ENCODE data around the gene LITAF. TPM values are rescaled to one million over a fixed set of nuclear protein-coding genes. Genes with fewer than 3 reads are reported as not detected.

Gene LITAF
- total and polyA plus RNA-seq, 7 experiments from 2014 or later = 126 to 563 (median 264) TPM

DNA sequence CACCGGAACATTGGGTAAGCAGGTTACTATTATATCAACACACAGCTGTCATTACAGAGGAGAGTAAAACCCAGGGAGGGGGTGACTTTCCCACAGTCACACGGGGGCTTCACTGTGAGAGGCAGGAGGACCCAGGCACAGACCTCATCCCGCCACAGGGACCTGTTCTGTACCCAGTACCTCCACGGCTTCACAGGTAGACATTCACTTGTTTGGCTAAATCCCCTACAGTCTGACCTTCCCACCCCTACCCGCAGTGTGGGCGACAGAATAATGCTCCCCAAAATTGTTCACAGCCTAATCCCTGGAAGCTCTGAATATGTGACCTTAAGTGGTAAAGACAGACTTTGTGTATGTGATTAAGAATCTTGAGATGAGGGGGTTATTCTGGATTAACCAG, 16.5 kb downstream of the LITAF start:
- H3K9me3 Mint-ChIP-seq = peaks cover 0 to 3% (median 0%) of the 10 kb centered on the region in 11 donors
- peaks cover 5 to 37% (median 28%) of the 10 kb centered on the region in 5 donors for H3K36me3 Mint-ChIP-seq
- H3K36me3 ChIP-seq (ENCODE audit: control insufficient read depth in 2 of 3, insufficient read depth in 3 of 3, low read length in 3 of 3) = peaks cover 0 to 49% (median 5%) of the 10 kb centered on the region in 3 experiments
- H3K27ac ChIP-seq (ENCODE audit: low read depth, low read length) = peak overlapping the region; percentile 72
- DNase-seq (no peak), ATAC-seq (no peak)
- H3K27me3 ChIP-seq (ENCODE audit: control insufficient read depth in 2 of 2, insufficient read depth in 2 of 2, low read length in 2 of 2) = no peaks in the 10 kb centered on the region
- POLR2A ChIA-PET = interaction anchor here (0.6 to 1.1 kb wide), 3 partner anchors 13 to 71 kb away, joined by 3 read pairs; no protein-coding TSS in a partner anchor
- no peak overlapping the region for H3K4me3 ChIP-seq (ENCODE audit: low read length)
- peak overlapping the region in 8 of 9 donors; percentile 77 to 100 (median 98) for H3K27ac Mint-ChIP-seq
- CTCF ChIA-PET = interaction anchor here (0.5 kb wide), 1 partner anchor 135 kb away, joined by 3 read pairs; no protein-coding TSS in a partner anchor
- no peaks in the 10 kb centered on the region for H3K9me3 ChIP-seq (ENCODE audit: control insufficient read depth in 2 of 3, low read length in 3 of 3)
- no peaks in the 10 kb centered on the region for H3K27me3 Mint-ChIP-seq
- H3K4me3 Mint-ChIP-seq = peak overlapping the region in 5 of 10 donors; percentile 7 to 74 (median 33)
- H3K4me1 ChIP-seq (ENCODE audit: control insufficient read depth in 2 of 2, insufficient read depth in 2 of 2, low read length in 2 of 2) = peaks cover 33 to 60% of the 10 kb centered on the region in 2 donors
- H3K4me1 Mint-ChIP-seq = peaks cover 44 to 97% (median 76%) of the 10 kb centered on the region in 7 donors
- intact Hi-C loops (cut with micrococcal nuclease) = no loop called here

GRCh38 chr16:11566398-11566797, 20.3 kb downstream of the LITAF start:
- Histone ChIP-seq H3K4me3 (ENCODE audit: low read length) (no peak overlapping the region), H3K4me1 (ENCODE audit: control insufficient read depth in 2 of 2, insufficient read depth in 2 of 2, low read length in 2 of 2) (peaks cover 24 to 49% of the 10 kb centered on the region in 2 donors), H3K9me3 (ENCODE audit: control insufficient read depth in 2 of 3, low read length in 3 of 3) (no peaks in the 10 kb centered on the region), H3K27me3 (ENCODE audit: control insufficient read depth in 2 of 2, insufficient read depth in 2 of 2, low read length in 2 of 2) (no peaks in the 10 kb centered on the region), H3K27ac (ENCODE audit: low read depth, low read length) (peak overlapping the region; percentile 60), H3K36me3 (ENCODE audit: control insufficient read depth in 2 of 3, insufficient read depth in 3 of 3, low read length in 3 of 3) (peaks cover 0 to 43% (median 5%) of the 10 kb centered on the region in 3 experiments)
- ChIA-PET CTCF (no interaction called here), POLR2A (interaction anchor here (1.4 to 1.6 kb wide), 2 partner anchors 17 to 55 kb away, joined by 4 to 6 read pairs; no protein-coding TSS in a partner anchor)
- no peak for ATAC-seq
- H3K4me3 Mint-ChIP-seq = peak overlapping the region in 5 of 10 donors; percentile 12 to 39 (median 13)
- peaks cover 5 to 38% (median 22%) of the 10 kb centered on the region in 5 donors for H3K36me3 Mint-ChIP-seq
- peaks cover 29 to 92% (median 72%) of the 10 kb centered on the region in 7 donors for H3K4me1 Mint-ChIP-seq
- no peak for DNase-seq
- peaks cover 0 to 1% (median 0%) of the 10 kb centered on the region in 11 donors for H3K9me3 Mint-ChIP-seq
- H3K27ac Mint-ChIP-seq = peak overlapping the region; percentile 53 to 99 (median 91)
- H3K27me3 Mint-ChIP-seq = no peaks in the 10 kb centered on the region
- intact Hi-C loops (cut with micrococcal nuclease) = loop anchor here in 1 of 2 donors (10.0 kb wide), 1 partner anchor 348 kb away; the partner anchor contains the start of gene GSPT1

- Histone ChIP-seq H3K4me1 (ENCODE audit: control insufficient read depth in 2 of 2, insufficient read depth in 2 of 2, low read length in 2 of 2) (peaks cover 28 to 50% of the 10 kb centered on the region in 2 donors), H3K27ac (ENCODE audit: low read depth, low read length) (peak overlapping the region; percentile 60), H3K4me3 (ENCODE audit: low read length) (no peak overlapping the region), H3K9me3 (ENCODE audit: control insufficient read depth in 2 of 3, low read length in 3 of 3) (no peaks in the 10 kb centered on the region), H3K36me3 (ENCODE audit: control insufficient read depth in 2 of 3, insufficient read depth in 3 of 3, low read length in 3 of 3) (peaks cover 0 to 39% (median 5%) of the 10 kb centered on the region in 3 experiments), H3K27me3 (ENCODE audit: control insufficient read depth in 2 of 2, insufficient read depth in 2 of 2, low read length in 2 of 2) (no peaks in the 10 kb centered on the region)
- H3K4me1 Mint-ChIP-seq = peaks cover 26 to 92% (median 73%) of the 10 kb centered on the region in 7 donors
- peaks cover 5 to 37% (median 23%) of the 10 kb centered on the region in 5 donors for H3K36me3 Mint-ChIP-seq
- DNase-seq (no peak), ATAC-seq (no peak)
- ChIA-PET CTCF (no interaction called here), POLR2A (interaction anchor here (1.2 to 1.4 kb wide), 2 partner anchors 21 to 56 kb away, joined by 4 read pairs; no protein-coding TSS in a partner anchor)
- intact Hi-C loops (cut with micrococcal nuclease) = loop anchor here in 1 of 2 donors (10.0 kb wide), 1 partner anchor 349 kb away; the partner anchor contains the start of gene GSPT1
- H3K27ac Mint-ChIP-seq = peak overlapping the region; percentile 3 to 99 (median 91)
- H3K9me3 Mint-ChIP-seq = peaks cover 0 to 1% (median 0%) of the 10 kb centered on the region in 11 donors
- peak overlapping the region in 5 of 10 donors; percentile 12 to 54 (median 29) for H3K4me3 Mint-ChIP-seq
- H3K27me3 Mint-ChIP-seq = no peaks in the 10 kb centered on the region
Measured at GRCh38 chr16:11565665-11566064, 21.1 kb downstream of the LITAF start.

DNA sequence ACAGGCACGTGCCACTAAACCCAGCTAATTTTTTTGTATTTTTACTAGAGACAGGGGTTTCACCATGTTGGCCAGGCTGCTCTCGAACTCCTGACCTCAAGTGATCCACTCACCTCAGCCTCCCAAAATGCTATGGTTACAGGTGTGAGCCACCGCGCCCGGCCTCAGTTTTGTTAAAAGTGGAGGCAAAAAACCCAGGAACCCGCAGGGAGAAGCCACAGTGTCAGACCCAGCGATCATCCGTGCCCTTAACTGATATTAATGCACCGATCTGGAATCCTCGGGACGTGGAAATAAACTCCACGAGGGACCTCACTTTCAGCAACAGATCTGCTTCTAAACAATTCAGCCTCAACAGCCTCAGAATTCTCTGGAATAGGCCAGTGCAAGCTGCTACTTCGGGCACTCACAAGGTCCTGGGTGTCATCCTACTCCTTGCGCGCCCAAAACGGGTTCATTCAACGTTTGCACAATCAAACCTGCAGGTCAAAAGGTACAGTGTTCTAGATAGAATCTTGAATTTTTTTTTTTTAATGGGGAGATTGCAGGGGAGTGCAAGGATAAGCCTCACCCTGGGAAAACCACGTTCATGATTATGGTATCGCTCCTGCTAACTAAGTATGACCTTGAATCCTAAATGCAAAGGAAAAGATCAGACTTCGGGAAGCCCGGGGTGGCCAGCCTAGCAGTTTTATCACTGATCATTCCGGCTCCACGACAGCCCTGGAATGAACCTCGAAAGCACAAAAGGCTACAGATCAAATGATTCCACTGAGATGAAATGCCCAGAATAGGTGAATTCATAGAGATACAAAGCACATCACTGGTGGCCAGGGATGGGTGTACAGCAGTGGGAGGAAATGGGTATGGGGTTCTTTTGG, 22.4 kb downstream of the LITAF start:
- no peaks in the 10 kb centered on the region for H3K9me3 ChIP-seq (ENCODE audit: control insufficient read depth in 2 of 3, low read length in 3 of 3)
- no peaks in the 10 kb centered on the region for H3K27me3 Mint-ChIP-seq
- peaks cover 0 to 1% (median 0%) of the 10 kb centered on the region in 11 donors for H3K9me3 Mint-ChIP-seq
- no peak overlapping the region for H3K4me3 ChIP-seq (ENCODE audit: low read length)
- ChIA-PET CTCF (interaction anchor here (0.7 to 1.7 kb wide), 2 partner anchors 19 to 424 kb away, joined by 5 read pairs; no protein-coding TSS in a partner anchor), POLR2A (interaction anchor here (0.6 to 2.3 kb wide), 5 partner anchors 12 to 92 kb away, joined by 3 to 18 read pairs (median 5); no protein-coding TSS in a partner anchor)
- peak overlapping the region in 7 of 10 donors; percentile 19 to 64 (median 35) for H3K4me3 Mint-ChIP-seq
- peaks cover 5 to 30% (median 22%) of the 10 kb centered on the region in 5 donors for H3K36me3 Mint-ChIP-seq
- H3K27me3 ChIP-seq (ENCODE audit: control insufficient read depth in 2 of 2, insufficient read depth in 2 of 2, low read length in 2 of 2) = no peaks in the 10 kb centered on the region
- peaks cover 0 to 25% (median 0%) of the 10 kb centered on the region in 3 experiments for H3K36me3 ChIP-seq (ENCODE audit: control insufficient read depth in 2 of 3, insufficient read depth in 3 of 3, low read length in 3 of 3)
- intact Hi-C loops (cut with micrococcal nuclease) = loop anchor here in 1 of 2 donors (5.0 to 10.0 kb wide), 3 partner anchors 33 to 351 kb away; partner anchors contain the start of genes GSPT1 and SOCS1
- peaks cover 24 to 90% (median 68%) of the 10 kb centered on the region in 7 donors for H3K4me1 Mint-ChIP-seq
- H3K4me1 ChIP-seq (ENCODE audit: control insufficient read depth in 2 of 2, insufficient read depth in 2 of 2, low read length in 2 of 2) = peaks cover 38 to 62% of the 10 kb centered on the region in 2 donors
- peak overlapping the region; percentile 64 to 99 (median 93) for H3K27ac Mint-ChIP-seq
- no peak for ATAC-seq
- H3K27ac ChIP-seq (ENCODE audit: low read depth, low read length) = peak overlapping the region; percentile 65
- DNase-seq = no peak

- DNase-seq (peak in 1 of 9 donors; percentile 46), ATAC-seq (no peak)
- H3K9me3 Mint-ChIP-seq = peaks cover 0 to 1% (median 0%) of the 10 kb centered on the region in 11 donors
- peaks cover 0 to 20% (median 0%) of the 10 kb centered on the region in 3 experiments for H3K36me3 ChIP-seq (ENCODE audit: control insufficient read depth in 2 of 3, insufficient read depth in 3 of 3, low read length in 3 of 3)
- no peaks in the 10 kb centered on the region for H3K9me3 ChIP-seq (ENCODE audit: control insufficient read depth in 2 of 3, low read length in 3 of 3)
- H3K27ac Mint-ChIP-seq = peak overlapping the region; percentile 86 to 99 (median 93)
- no peak overlapping the region for H3K4me3 ChIP-seq (ENCODE audit: low read length)
- H3K4me3 Mint-ChIP-seq = peak overlapping the region; percentile 19 to 69 (median 56)
- peaks cover 46 to 65% of the 10 kb centered on the region in 2 donors for H3K4me1 ChIP-seq (ENCODE audit: control insufficient read depth in 2 of 2, insufficient read depth in 2 of 2, low read length in 2 of 2)
- no peaks in the 10 kb centered on the region for H3K27me3 ChIP-seq (ENCODE audit: control insufficient read depth in 2 of 2, insufficient read depth in 2 of 2, low read length in 2 of 2)
- H3K36me3 Mint-ChIP-seq = peaks cover 5 to 30% (median 23%) of the 10 kb centered on the region in 5 donors
- H3K27ac ChIP-seq (ENCODE audit: low read depth, low read length) = peak overlapping the region; percentile 65
- ChIA-PET POLR2A (interaction anchor here (0.9 to 2.3 kb wide), 9 partner anchors 11 to 106 kb away, joined by 3 to 18 read pairs (median 4); partner anchors contain the start of gene LITAF), CTCF (interaction anchor here (0.7 to 1.7 kb wide), 2 partner anchors 20 to 425 kb away, joined by 5 read pairs; no protein-coding TSS in a partner anchor)
- intact Hi-C loops (cut with micrococcal nuclease) = loop anchor here in 1 of 2 donors (1.0 to 10.0 kb wide), 4 partner anchors 8 to 351 kb away; partner anchors contain the start of genes GSPT1 and SOCS1
- H3K4me1 Mint-ChIP-seq = peaks cover 27 to 91% (median 71%) of the 10 kb centered on the region in 7 donors
- H3K27me3 Mint-ChIP-seq = no peaks in the 10 kb centered on the region
Measured at GRCh38 chr16:11563493-11564040, 23.2 kb downstream of the LITAF start.
